Stimulated activated CD4-positive, alpha-beta T cell treated with anti-CD3 and anti-CD28 coated beads, Interleukin-15, amount 100 ng/mL, for 24 hours (primary cell): Measurements from ENCODE around the gene HIRA.

Experiments
- DNase-seq: peaks from one replicate; pipeline ENCODE4 v3.0.0-alpha.2; 2020

The HIRA gene, protein sequence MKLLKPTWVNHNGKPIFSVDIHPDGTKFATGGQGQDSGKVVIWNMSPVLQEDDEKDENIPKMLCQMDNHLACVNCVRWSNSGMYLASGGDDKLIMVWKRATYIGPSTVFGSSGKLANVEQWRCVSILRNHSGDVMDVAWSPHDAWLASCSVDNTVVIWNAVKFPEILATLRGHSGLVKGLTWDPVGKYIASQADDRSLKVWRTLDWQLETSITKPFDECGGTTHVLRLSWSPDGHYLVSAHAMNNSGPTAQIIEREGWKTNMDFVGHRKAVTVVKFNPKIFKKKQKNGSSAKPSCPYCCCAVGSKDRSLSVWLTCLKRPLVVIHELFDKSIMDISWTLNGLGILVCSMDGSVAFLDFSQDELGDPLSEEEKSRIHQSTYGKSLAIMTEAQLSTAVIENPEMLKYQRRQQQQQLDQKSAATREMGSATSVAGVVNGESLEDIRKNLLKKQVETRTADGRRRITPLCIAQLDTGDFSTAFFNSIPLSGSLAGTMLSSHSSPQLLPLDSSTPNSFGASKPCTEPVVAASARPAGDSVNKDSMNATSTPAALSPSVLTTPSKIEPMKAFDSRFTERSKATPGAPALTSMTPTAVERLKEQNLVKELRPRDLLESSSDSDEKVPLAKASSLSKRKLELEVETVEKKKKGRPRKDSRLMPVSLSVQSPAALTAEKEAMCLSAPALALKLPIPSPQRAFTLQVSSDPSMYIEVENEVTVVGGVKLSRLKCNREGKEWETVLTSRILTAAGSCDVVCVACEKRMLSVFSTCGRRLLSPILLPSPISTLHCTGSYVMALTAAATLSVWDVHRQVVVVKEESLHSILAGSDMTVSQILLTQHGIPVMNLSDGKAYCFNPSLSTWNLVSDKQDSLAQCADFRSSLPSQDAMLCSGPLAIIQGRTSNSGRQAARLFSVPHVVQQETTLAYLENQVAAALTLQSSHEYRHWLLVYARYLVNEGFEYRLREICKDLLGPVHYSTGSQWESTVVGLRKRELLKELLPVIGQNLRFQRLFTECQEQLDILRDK

DNA sequence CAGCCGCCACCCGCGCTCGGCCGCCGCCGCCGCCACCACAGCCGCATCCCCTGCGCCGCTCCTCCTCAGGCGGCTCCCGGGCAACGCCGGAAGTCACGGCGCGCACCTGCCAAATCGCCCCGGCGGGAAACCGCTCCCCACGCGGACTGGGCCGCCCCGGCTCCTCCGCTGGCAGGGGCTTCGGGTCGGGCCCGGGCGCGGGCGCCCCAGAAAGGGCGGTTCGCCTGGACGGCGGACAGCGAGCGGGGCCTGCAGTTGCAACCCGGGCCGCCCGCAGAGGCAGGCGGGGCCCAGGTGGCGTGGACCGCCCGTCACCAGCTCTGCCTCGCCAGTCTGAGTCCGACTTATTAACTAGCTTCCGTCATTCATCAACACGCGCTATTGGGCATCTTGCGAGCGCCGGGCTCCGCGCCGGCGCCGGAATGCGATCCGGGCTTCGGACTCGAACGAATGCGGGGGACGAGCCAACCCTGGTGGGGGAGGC lies at the start of gene HIRA:
Gene HIRA (minus strand): TSS at position 85 of the 484 bp plus-strand sequence. CDS start 257 bp downstream, outside the sequence.
- peak; percentile 88 for DNase-seq

DNA sequence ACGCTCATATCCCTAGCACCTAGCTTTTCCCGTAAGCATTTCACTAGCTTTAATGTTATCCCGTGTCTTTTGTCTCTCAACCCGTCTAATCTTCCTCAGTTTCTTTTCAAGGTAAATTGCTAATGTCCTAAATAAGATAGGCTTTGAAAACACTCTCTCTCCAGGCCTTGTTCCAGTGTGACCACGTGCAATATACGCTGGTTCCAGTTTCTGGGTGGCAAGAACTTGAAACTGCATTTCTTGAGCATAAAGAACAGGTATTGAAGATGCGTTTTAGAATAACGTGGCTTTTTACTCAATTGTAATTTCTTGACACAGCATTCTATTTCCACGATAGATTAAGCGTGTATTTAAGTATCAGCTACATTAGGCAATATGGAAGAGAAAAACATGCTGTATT lies 49.3 kb upstream of the HIRA start:
- no peak for DNase-seq

DNA sequence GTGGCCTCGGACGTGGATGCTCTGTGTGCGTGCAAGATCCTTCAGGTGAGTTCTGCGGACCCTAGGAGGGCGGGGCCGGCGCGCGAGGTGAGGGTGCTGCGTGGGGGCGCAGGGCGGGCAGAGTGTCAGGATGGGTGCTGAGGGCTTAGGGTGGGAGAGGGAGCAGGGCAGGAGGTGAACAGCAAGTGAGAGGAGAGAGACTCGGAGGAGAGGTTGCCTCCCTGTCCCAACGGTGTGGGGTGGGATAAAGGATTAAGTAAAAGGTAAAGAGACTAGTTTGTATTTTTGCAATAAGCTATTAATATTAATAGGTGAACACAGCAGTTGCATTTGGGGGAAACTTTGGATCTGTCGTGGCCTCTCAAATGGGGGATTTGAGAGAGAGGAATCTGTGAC lies 48.6 kb upstream of the HIRA start:
- DNase-seq: no peak

DNA sequence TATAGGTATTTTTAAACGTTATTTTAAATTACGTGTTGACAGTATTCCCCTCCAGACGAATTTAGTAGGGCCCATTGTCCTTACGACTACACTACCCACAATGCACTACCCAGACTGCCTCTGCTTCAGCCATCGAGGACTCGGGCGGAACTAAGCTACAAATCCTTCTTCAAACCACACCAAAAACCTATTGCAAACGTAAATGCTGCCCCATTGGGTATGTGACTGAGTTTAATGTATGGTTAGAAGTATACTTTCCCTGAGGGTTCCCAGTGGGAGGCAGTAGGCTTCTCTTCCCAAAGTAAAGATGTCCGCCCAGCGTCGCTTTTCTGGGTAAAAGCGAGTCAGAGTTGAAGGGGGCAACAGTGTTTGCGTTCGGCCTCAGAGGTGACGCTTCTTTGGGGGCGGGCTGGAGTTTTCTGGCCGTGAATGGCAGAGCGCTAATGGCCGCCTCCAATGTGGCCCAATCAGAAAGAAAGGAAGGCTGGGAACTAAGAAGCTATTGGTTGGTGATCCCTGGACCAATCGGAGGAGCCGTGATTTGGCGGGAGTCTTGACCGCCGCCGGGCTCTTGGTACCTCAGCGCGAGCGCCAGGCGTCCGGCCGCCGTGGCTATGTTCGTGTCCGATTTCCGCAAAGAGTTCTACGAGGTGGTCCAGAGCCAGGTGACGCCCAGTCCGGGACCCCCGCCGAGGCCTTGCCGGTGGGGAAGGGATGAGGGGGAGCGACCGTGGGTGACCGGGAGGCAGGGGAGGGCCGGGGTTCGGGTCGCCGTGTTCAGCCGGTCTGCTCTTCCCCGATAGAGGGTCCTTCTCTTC lies 48.0 kb upstream of the HIRA start, which contains the start of gene CDC45:
Gene CDC45 (plus strand): TSS at position 566 of the 818 bp plus-strand sequence. CDS start 49 bp downstream, at position 615.
- peak; percentile 96 for DNase-seq

DNA sequence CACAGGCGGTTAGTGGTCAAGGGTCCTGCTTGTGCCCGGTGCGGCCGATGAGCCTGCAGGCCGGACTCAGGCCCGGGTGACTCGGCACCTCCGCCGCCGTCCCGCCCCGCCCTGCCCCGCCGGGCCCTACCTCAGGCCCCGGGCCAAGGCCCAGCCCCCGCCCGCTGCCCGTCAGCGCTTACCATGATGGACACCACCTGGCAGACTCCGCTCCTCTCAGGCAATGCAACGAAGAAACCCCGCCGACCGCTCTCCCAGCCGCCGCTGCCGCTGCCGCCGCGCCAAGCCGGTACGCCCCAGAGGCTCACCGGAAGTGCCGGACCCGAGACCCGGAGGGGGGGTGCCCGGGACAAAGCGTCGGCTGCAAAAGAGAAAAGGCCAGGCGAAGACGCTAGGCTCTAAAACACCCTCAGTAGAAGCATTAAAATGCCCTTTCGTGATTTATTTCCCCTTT lies 47.4 kb upstream of the HIRA start, which contains the start of gene UFD1:
Gene UFD1 (minus strand): TSS at position 293 of the 454 bp plus-strand sequence. CDS start 108 bp downstream, at position 185.
- DNase-seq: peak; percentile 85

DNA sequence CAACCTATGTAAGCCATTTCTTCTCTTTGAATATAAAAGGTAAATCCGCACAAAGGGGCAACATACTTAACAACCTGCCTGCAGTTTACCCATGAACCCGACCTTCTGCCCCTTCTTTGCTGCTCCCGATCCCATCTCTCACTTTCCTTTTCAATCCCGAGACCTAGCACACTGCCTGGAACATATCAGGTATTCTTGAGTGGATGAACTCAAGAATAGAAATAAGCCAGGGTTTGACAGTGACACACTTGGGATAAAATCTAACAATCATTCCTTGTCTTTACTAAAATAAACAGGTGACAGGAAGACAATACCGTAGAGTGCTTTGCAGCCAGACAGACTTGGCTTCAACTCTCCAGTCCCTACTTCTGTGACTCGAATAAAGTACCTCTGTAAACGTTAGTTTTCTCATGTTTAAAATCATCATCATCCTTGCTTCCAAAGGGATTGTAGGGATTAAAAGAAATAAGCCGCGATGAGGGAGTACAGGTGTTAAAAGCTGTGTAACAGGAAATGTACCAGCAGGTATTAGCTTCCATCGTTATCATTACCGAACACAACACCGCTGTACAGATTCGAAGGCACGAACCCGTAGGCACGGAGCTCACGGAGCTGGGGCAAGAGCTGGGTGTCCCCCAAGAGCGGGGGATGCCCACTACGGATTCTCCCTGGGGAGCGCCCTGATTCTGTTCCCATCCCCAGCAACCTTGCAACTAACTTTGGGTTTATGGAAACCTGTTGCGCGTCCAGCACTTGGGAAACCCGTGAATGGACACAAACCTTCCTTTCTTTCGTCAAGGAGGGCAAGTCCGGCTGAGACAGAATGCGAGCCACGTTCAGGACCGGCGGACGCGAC lies 46.7 kb upstream of the HIRA start:
- peak; percentile 22 for DNase-seq

DNA sequence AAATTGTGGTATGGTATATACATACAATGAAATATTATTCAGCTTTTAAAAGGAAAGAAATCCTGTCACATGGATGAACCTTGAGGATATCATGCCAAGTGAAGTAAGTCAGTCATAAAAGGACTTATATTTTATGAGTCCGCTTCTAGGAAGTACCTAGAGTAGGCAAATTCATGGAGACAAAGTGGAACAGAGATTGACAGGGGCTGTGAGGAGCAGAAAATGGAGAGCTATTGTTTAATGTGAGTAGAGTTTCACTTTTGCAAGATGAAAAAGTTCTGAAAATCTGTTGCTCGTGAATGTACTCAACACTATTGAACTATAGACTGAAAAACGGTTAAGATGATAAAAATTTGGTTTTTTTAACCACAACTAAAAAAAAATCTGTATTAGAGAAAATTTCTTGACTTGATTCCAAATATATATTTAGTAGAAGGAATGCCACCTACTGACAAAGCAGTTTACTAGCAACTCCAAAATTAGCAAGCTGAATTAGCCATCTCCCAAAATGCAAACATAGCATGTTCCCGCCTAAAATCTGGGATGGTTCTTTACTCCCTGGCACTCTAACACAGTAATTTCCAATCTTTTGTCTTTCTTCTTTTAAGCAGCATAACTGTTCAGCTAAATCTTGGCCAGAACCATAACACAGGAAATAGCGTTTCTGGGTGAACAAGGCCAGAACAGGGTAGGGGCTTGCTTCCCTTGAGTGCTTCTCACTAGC lies 46.0 kb upstream of the HIRA start:
- DNase-seq: no peak

DNA sequence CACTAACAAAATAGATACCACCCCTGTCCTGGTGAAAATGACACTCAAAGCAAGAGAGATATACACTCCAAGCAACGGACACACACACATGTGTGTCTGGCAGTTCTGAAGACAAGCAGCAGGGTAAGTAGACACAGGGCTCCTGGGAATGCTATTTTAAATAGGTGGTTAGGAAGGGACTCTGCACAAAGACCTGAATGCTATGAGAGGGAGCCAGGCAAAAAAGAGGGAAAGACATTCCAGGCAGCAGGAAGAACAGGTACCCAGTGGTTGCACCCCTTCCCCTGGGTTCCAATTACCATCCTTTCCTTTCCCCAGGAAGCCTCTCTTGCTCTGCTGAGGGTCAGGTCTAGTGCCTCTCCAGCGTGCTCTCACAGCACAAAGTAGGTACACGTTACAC lies 44.5 kb upstream of the HIRA start:
- no peak for DNase-seq

DNA sequence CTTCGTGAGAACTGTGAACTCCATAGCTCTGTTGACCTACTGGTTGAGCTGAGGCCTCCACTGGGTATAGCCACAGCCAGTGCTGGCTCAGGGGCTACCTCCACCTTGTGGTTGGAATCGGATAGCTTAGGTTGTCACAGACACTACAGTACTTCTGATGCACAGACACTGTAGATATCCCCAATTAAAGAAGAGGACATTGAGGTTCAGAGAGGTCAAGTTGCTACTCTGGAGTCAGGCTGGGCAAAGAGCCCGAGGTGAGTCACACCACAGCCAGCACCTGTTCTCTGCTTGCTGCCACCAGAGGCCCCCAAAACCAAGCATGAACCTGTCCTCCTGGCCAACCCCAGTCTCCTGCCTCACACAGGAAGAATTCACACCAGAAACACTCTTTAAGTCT lies 42.0 kb upstream of the HIRA start:
- DNase-seq: no peak

DNA sequence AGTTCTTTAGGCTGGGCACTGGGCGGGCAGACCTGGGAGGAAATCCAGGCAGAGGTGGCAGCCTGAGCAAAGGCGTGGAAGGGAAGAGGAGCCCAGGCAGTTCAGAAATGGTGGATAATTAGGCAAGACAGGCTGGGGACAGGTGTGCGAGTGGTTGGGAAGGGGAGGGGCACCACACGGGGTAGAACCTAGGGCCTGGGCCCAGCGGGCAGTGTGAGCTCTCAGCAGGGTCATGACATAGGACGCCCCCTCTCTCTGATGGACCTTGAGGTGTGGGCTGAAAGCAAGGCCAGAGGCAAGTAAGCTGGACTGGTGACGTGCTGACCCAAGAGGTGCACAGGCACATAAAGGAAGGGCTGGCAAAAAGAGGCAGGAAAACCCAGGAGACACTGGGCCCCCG lies 40.7 kb upstream of the HIRA start:
- DNase-seq: no peak

DNA sequence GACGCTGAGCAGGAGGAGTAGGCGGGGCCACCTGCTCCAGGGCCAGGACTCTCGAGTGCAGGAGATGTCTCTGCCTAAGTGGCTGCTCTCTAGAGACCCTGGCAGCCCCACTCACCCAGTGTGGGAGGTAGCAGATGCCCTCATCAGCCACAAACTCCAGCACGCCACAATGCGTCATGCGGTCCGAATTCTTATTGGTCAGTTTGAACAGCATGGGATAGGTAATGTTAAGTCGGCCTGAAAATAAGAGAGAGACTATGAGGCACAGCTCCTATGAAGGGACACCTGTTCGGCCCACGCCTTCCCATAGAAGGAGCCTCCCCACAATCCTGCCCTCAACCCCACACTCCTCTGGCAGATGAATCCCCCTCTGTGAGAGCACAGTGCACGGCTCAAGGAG lies 40.0 kb upstream of the HIRA start:
- no peak for DNase-seq

DNA sequence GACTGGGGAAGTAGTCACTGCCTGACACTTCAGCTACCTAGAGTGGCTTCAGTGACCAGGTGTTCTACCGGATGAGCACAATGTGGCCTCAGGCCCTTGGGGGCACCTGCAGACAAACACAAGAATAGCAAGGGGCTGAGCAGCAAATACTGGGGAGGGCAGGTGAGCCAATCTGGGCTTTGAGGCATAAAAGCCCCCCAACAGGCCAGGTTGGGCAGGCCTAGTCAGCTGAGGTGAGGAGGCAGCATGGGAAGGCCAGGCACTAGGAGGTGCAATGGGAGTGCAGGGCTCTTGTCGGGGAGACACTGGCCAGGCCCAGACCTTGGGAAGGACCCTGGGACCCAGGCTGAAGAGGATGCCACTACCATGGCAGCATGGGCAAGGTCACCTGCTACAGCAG lies 38.5 kb upstream of the HIRA start:
- DNase-seq: no peak

DNA sequence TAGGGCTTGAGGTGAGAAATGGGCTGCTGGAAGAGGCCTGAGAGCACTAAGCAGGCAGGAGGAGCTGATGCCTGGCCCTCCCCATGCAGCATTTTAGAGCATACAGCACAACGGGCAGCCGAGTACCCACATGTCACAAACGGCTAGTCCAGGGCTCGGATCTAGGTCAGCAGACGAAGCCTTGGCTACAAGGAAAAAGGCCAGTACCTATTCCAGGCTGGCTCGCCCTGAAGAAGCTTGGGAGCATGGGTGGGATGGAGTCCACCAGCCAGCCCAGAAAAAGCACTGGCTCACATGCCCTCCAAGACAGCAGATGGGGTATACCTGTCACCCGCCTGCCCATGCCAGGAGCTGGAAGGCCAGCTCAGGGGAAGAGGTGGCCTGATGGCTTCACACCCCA lies 37.9 kb upstream of the HIRA start:
- no peak for DNase-seq

DNA sequence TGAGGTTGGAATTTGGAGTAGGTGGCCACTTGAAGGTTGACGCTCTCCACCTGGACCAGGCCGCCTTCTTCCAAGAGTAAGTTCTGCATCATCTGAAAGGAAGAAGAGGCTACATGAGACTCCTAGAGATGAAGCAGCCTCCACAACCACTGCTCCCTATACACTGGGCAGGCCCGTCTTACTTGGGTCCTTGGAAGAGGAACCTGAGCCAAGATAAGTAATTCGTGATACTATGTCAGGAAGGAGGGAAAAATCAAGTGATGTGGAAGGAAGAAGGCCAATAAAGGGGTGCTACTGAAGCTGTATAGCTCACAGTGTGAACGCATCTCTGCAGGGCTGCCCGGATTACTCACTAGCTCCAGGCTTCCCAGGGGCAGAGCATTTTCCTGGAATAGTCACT lies 36.4 kb upstream of the HIRA start:
- DNase-seq: no peak

DNA sequence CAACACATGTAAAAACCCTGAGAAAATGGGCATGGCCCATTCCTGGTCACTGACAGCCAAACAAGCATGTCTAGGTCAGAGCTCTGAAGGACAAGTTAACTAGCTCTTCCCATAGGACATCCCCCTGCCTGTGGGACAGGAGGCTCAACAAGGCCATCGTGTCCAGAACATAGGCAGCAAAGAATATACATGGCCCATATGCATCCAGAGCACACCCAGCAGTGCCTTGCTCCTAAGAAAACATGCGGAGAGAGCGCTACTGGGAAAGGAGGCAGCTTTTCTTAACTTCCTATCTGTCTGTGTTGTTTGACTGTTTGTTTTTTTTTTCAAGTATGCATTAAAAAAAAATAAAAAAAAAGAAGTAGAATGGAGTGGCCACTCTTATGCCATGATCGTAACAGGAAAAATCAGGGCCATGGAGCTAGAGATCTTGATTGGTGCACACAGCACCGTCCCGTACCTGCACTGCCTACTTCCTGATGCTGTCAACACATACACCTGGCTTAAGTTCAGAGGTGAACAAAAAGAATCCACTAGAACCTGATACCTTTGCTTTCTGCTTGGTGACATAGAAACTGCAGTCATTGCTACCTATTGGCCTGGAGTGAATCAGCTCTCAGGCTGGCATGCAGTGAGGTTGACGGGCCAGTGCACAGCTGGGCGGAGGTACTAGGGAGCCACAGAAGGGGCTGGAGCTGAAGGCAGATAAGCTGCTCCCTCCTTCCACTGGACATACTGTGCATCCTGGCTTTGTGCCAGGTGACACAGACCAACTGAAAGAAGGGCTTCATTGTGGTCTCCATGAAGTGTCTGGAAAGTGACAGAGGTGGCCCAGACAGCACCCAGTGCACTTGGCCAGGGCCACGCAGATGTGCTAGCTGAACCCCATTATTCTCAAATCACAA lies 35.6 kb upstream of the HIRA start:
- DNase-seq: no peak

DNA sequence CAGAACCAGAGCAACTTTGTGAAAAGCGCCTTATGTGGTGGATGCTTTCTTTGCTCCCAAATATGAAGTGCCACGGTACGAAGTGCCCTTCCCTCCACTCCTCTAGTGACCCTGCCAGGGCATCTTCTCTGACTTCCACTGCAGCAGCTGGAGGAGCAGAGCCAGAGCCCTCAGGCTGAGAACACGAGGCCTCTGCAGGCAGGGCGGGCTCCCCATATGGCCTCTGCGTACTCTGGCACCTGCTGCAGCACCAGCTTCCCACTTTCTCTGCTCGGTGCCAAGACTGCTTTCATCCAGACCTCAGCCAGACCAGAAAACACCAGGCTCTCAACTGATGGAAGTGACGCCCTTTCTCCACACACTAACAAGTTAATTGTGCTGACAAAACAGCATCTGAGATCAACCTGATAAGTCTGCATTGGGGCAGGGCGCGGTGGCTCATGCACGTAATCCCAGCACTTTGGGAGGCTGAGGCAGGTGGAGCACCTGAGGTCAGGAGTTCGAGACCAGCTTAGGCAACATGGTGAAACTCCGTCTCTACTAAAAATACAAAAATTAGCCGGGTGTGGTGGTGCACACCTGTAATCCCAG lies 34.7 kb upstream of the HIRA start:
- no peak for DNase-seq

DNA sequence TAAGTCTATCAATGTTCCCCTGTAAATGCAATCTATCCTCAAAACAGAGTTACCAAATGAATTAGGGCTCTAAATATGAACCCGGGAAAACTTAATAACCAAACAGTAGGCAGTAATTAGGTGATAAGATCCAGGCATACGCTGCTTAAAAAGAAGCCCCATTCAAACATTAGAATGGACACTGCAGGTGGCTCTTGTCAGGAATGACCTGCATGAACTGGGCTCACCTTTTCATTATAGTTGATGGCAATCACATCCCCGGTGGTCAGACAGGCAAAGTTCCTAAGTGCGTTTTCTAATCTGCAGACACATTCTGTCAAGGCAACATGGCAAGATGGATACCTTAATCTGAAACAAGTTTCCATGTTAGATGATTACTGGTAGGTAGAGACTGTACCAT lies 33.4 kb upstream of the HIRA start:
- DNase-seq: no peak

DNA sequence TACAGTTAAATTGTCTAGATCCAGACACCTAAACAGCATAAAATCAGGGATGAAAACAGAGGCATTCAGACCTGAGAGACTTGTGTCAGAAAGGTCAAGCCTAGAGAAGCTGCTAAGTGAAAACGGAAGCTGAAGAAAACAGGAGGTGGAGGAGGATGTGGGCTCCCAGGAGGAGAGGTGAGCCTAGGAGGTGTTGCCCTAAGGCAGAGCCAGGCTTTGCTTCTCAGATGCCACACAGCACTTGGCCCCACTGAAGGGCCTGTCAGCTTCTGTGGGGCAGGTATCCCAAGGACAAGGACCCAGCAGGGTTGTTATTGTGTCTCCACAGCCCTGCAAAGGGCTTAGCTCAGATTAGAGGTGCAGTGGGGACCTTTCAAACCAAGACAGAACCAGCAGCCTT lies 33.0 kb upstream of the HIRA start:
- DNase-seq: no peak
